ENCODE results near the gene OR2T4. TPM values are rescaled to one million over a fixed set of nuclear protein-coding genes. Genes with fewer than 3 reads are reported as not detected.

The OR2T4 gene
- total RNA-seq, 1 donor from 2014 or later, result not detected

GRCh38 chr1:248393050-248393449, 31.6 kb downstream of the OR2T4 start:
- no peaks in the 10 kb centered on the region for H3K9me3 Mint-ChIP-seq
- intact Hi-C loops (cut with micrococcal nuclease), result no loop called here
- H3K4me1 Mint-ChIP-seq (ENCODE audit: low read depth), result no peaks in the 10 kb centered on the region
- no peak overlapping the region for H3K27ac Mint-ChIP-seq
- DNase-seq (ENCODE audit: low spot score), result no peak
- H3K36me3 Mint-ChIP-seq (ENCODE audit: low read depth), result no peaks in the 10 kb centered on the region
- H3K27me3 Mint-ChIP-seq (ENCODE audit: insufficient read depth), result no peaks in the 10 kb centered on the region
- H3K4me3 Mint-ChIP-seq, result no peak overlapping the region

DNA sequence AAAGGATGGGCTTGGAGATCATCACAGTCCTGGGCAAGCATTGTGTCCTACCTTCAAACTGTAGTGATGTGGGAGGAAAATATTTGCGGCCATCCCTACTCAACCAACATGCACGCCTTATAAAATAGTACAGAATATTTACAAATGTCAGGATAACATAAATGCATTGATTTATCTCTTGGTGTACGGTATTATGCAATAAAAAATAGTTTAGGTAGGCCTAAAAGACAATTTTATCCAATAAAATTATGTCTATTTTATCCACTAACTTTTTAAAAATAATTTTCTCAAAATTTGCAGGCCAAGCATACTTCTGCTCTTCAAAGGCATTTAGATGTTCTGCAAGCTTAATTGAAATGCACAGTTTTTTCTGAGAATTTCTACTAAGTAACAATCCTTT, 41.3 kb downstream of the OR2T4 start, which contains the start of gene OR2T1:
OR2T1 (plus strand) TSS at position 301 of the 400 bp plus-strand sequence. CDS start 3,100 bp downstream, outside the sequence.
- no peaks in the 10 kb centered on the region for H3K36me3 Mint-ChIP-seq (ENCODE audit: low read depth)
- peaks cover 2% of the 10 kb centered on the region for H3K27me3 Mint-ChIP-seq (ENCODE audit: insufficient read depth)
- H3K27ac Mint-ChIP-seq, result no peak within 1 kb of the TSS
- peaks cover 5% of the 10 kb centered on the region for H3K9me3 Mint-ChIP-seq
- intact Hi-C loops (cut with micrococcal nuclease), result loop anchor here (10.0 kb wide), 1 partner anchor 212 kb away; no protein-coding TSS in a partner anchor
- no peak within 1 kb of the TSS for H3K4me3 Mint-ChIP-seq
- no peaks in the 10 kb centered on the region for H3K4me1 Mint-ChIP-seq (ENCODE audit: low read depth)
- DNase-seq (ENCODE audit: low spot score), result no peak

GRCh38 chr1:248404024-248404423, 42.6 kb downstream of the OR2T4 start:
- no peak for DNase-seq (ENCODE audit: low spot score)
- H3K27me3 Mint-ChIP-seq (ENCODE audit: insufficient read depth), result peaks cover 2% of the 10 kb centered on the region
- H3K36me3 Mint-ChIP-seq (ENCODE audit: low read depth), result no peaks in the 10 kb centered on the region
- H3K4me3 Mint-ChIP-seq, result no peak overlapping the region
- no peak overlapping the region for H3K27ac Mint-ChIP-seq
- H3K4me1 Mint-ChIP-seq (ENCODE audit: low read depth), result no peaks in the 10 kb centered on the region
- intact Hi-C loops (cut with micrococcal nuclease), result loop anchor here (1.0 to 10.0 kb wide), 3 partner anchors 211 to 403 kb away; no protein-coding TSS in a partner anchor
- peaks cover 5% of the 10 kb centered on the region for H3K9me3 Mint-ChIP-seq

DNA sequence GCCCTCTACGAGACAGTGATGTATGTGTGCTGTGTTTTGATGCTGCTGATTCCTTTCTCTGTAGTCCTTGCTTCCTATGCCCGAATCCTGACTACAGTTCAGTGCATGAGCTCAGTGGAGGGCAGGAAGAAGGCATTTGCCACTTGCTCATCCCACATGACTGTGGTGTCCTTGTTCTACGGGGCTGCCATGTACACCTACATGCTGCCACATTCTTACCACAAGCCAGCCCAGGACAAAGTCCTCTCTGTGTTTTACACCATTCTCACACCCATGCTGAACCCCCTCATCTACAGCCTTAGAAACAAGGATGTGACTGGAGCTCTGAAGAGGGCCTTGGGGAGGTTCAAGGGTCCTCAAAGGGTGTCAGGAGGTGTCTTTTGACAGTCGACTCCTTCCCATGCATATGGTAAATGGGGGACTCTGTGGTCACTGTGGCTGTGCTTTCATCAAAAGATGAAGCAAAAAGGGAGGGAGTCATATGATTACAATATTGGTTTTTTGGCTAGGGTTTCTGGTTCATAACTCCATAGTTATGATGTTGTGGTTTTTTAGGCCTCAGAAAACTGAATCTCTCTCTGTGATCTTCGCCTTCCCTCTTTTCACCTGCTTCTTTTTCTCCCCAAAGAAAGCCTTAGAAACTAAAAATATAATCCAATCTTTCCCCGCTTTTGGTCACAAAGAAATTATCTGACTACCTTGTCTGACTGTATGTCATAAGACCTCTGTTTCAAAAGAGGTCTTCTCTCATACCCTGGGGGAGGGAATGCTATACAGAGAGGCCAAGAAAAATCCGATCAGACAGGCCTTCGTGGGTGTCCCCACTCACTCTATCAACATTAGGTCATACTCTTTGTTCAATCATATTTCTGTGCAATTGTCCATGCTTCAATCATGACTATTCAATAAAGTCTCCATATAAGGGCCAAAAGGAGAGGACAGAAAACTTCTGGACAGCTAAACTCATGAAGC, 45.5 kb downstream of the OR2T4 start:
- Mint-ChIP-seq H3K4me3 (no peak overlapping the region), H3K36me3 (ENCODE audit: low read depth) (no peaks in the 10 kb centered on the region), H3K9me3 (peaks cover 19% of the 10 kb centered on the region), H3K27ac (no peak overlapping the region), H3K4me1 (ENCODE audit: low read depth) (no peaks in the 10 kb centered on the region), H3K27me3 (ENCODE audit: insufficient read depth) (no peaks in the 10 kb centered on the region)
- intact Hi-C loops (cut with micrococcal nuclease), result loop anchor here (10.0 kb wide), 1 partner anchor 208 kb away; no protein-coding TSS in a partner anchor
- no peak for DNase-seq (ENCODE audit: low spot score)

Other genes starting within 250 kb of the OR2T4 start
- not detected in 2 replicates for gene OR2M5, start 216.5 kb upstream of the OR2T4 start, total RNA-seq
- not detected in 2 replicates for gene OR2M2, start 186.8 kb upstream of the OR2T4 start, total RNA-seq
- gene OR2M3, start 164.4 kb upstream of the OR2T4 start, total RNA-seq, result not detected in 2 replicates
- gene OR2M4, start 130.2 kb upstream of the OR2T4 start, total RNA-seq, result not detected in 2 replicates
- gene OR2T33, start 83.7 kb upstream of the OR2T4 start, total RNA-seq, result not detected in 2 replicates
- gene OR2T12, start 58.2 kb upstream of the OR2T4 start, total RNA-seq, result not detected in 2 replicates
- not detected in 2 replicates for gene OR2M7, start 37.1 kb upstream of the OR2T4 start, total RNA-seq
- not detected in 2 replicates for gene OR14C36, start 12.9 kb upstream of the OR2T4 start, total RNA-seq
- gene OR2T6, start 14.1 kb downstream of the OR2T4 start, total RNA-seq, result not detected in 2 replicates
- gene OR2T1, start 41.4 kb downstream of the OR2T4 start, total RNA-seq, result not detected in 2 replicates
- gene OR2T2, start 84.0 kb downstream of the OR2T4 start, total RNA-seq, result not detected in 2 replicates
- not detected in 2 replicates for gene OR2T3, start 111.7 kb downstream of the OR2T4 start, total RNA-seq
- not detected in 2 replicates for gene OR2T5, start 126.9 kb downstream of the OR2T4 start, total RNA-seq
- not detected in 2 replicates for gene OR2G6, start 146.4 kb downstream of the OR2T4 start, total RNA-seq
- gene OR2T29, start 201.1 kb downstream of the OR2T4 start, total RNA-seq, result not detected in 2 replicates
- not detected in 2 replicates for gene OR2T34, start 213.1 kb downstream of the OR2T4 start, total RNA-seq
- not detected in 2 replicates for gene OR2T10, start 236.0 kb downstream of the OR2T4 start, total RNA-seq

All from activated T-helper 1 cell treated with anti-CD3 and anti-CD28 coated beads, Interleukin-12 subunit alpha, Interleukin-12 subunit beta, Interleukin-2, Interleukin-4 antibody, amounts not matched to agents 30 ng/mL and 10 ng/mL and 1 ng/mL, durations not matched to agents 14 hours and 24 hours and 36 hours (primary cell).